ENCODE data around the gene ABCG4. TPM values are rescaled to one million over a fixed set of nuclear protein-coding genes. Genes with fewer than 3 reads are reported as not detected.

ABCG4 gene
- total RNA-seq, result under 1 TPM in 8 of 9 donors, not detected in 1; 0.08 to 0.60 (median 0.27) TPM
- 1 to 10 TPM in 1 of 3 donors, under 1 TPM in 2; 0.20 to 1.1 (median 0.48) TPM for polyA plus RNA-seq
- long read RNA-seq, donor 1, result 0 reads
- long read RNA-seq, donor 2, result 0 reads
- long read RNA-seq, donor 3, result 0 reads
- long read RNA-seq, donor 4, result 0 reads
- long read RNA-seq, donor 5, partial matches to known transcripts, result 0 of 1 reads
- long read RNA-seq, donor 5, other reads (novel, unspliced or antisense), result 1 of 1 reads
- long read RNA-seq, donor 6, result 0 reads
- long read RNA-seq, donor 7, result 0 reads
- long read RNA-seq, donor 8, result 0 reads
- long read RNA-seq, donor 9, result 0 reads
- long read RNA-seq, donor 10, result 0 reads

DNA sequence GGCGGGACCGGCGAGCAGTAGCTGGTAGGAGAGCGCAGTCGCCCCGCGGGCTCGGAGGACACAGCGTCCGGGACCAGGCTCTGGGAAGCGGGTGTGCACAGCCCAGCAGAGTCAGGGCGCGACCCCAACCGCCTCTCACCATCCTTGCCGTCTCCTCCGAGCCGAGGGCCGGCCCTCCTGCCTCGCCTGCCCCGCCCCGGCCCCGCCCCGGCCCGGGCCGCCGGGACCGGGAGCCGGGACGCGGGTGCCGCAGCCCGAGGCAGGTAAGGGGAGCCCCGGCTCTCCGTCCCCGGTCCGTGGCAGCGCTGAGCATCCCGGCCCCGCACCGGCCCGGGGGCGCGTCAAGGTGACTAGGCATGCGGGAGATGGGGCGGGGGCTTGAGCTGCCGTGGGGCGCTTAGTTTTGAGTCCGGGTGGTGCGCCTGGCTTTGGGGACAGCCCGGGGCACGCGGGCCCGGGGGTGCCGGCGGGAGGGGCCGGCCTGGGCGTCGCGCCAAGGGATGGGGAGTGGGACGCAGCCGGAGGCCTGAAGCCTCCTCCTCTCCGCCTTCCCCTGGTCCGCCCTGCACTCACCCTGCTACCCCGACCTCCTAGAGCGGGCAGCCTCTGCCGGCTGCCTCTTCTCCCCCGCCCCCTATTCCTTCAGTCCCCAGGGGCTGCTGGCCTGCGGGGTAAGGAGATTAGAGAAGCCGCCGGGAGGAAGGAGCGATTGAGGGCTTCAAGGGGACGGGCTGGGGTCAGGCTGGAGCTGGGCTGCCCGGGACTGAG is at the start of gene ABCG4:
ABCG4 (plus strand) TSS at position 35 of the 768 bp plus-strand sequence. CDS start 914 bp downstream, outside the sequence.
- peak in 3 of 7 donors; percentile 19 to 38 (median 20) for DNase-seq
- Histone ChIP-seq H3K4me3 (peak within 1 kb of the TSS in 2 of 4 donors; percentile 31 to 60), H3K27me3 (no peaks in the 10 kb centered on the region), H3K36me3 (replicated peaks in 1 of 2) (no peaks in the 10 kb centered on the region), H3K4me1 (replicated peaks in 1 of 2) (peaks cover 11 to 13% of the 10 kb centered on the region in 2 donors), H3K27ac (no peak within 1 kb of the TSS), H3K9me3 (replicated peaks in 1 of 3) (no peaks in the 10 kb centered on the region)
- TF ChIP-seq POLR2A (IDR thresholded peaks at IDR 0.05) (no peak), CTCF (IDR thresholded peaks at IDR 0.05) (no peak)
- WGBS, 4 donors, result 1 to 5% (median 1%) methylated on average over 8 to 73 of the region's 73 CpGs
- intact Hi-C loops (cut with DNase I), result loop anchor here in 1 of 2 donors (10.0 kb wide), 1 partner anchor 46 kb away; no protein-coding TSS in a partner anchor

GRCh38 chr11:119099711-119100110 is 49.1 kb upstream of the ABCG4 start:
- no peak for DNase-seq
- Histone ChIP-seq H3K27me3 (no peaks in the 10 kb centered on the region), H3K36me3 (replicated peaks in 1 of 2) (peaks cover 0 to 19% of the 10 kb centered on the region in 2 donors), H3K27ac (no peak overlapping the region), H3K4me1 (replicated peaks in 1 of 2) (peaks cover 22 to 30% of the 10 kb centered on the region in 2 donors), H3K9me3 (replicated peaks in 1 of 3) (no peaks in the 10 kb centered on the region), H3K4me3 (no peak overlapping the region)
- intact Hi-C loops (cut with DNase I), result no loop called here
- TF ChIP-seq POLR2A (IDR thresholded peaks at IDR 0.05) (no peak), CTCF (IDR thresholded peaks at IDR 0.05) (no peak)
- WGBS, 4 donors, result 68 to 81% (median 76%) methylated on average over 6 of the region's 6 CpGs

GRCh38 chr11:119100246-119100970 is 48.4 kb upstream of the ABCG4 start:
- Histone ChIP-seq H3K4me3 (peak overlapping the region in 1 of 4 donors; percentile 76), H3K9me3 (replicated peaks in 1 of 3) (no peaks in the 10 kb centered on the region), H3K36me3 (replicated peaks in 1 of 2) (peaks cover 0 to 19% of the 10 kb centered on the region in 2 donors), H3K27me3 (no peaks in the 10 kb centered on the region), H3K27ac (no peak overlapping the region), H3K4me1 (replicated peaks in 1 of 2) (peaks cover 22 to 30% of the 10 kb centered on the region in 2 donors)
- TF ChIP-seq POLR2A (IDR thresholded peaks at IDR 0.05) (no peak), CTCF (IDR thresholded peaks at IDR 0.05) (peak in 3 of 6 experiments; percentile 15 to 35 (median 17))
- DNase-seq, result peak in 1 of 7 donors; percentile 26
- intact Hi-C loops (cut with DNase I), result no loop called here
- 46 to 56% (median 50%) methylated on average over 11 of the region's 11 CpGs for WGBS, 4 donors

All from adrenal gland (tissue), 19 donors.